Measurements from ENCODE around the gene ARL13B. TPM values are rescaled to one million over a fixed set of nuclear protein-coding genes. Genes with fewer than 3 reads are reported as not detected.

ARL13B gene
- total RNA-seq, 2 donors from 2014 or later: 6.4 to 10.7 TPM

GRCh38 chr3:93984618-93985017, 4.7 kb downstream of the ARL13B start:
- Histone ChIP-seq H3K36me3 (no peaks in the 10 kb centered on the region), H3K4me3 (no peak overlapping the region), H3K27me3 (replicated peaks; ENCODE audit: insufficient read depth) (no peaks in the 10 kb centered on the region), H3K9me3 (no peaks in the 10 kb centered on the region), H3K4me1 (replicated peaks) (no peaks in the 10 kb centered on the region), H3K27ac (no peak overlapping the region)
- DNase-seq (ENCODE audit: low spot score): no peak
- no peak for TF ChIP-seq CTCF (IDR thresholded peaks at IDR 0.05)
- no peak for TF ChIP-seq POLR2AphosphoS5 (IDR thresholded peaks at IDR 0.05)
- TF ChIP-seq POLR2A (IDR thresholded peaks at IDR 0.05): no peak
- WGBS: 88% methylated on average over 5 of the region's 5 CpGs
- intact Hi-C loops (cut with DNase I): no loop called here

- H3K4me3 ChIP-seq: no peak overlapping the region
- H3K36me3 ChIP-seq: no peaks in the 10 kb centered on the region
- H3K27ac ChIP-seq: no peak overlapping the region
- no peak for DNase-seq (ENCODE audit: low spot score)
- H3K4me1 ChIP-seq (replicated peaks): no peaks in the 10 kb centered on the region
- no peaks in the 10 kb centered on the region for H3K9me3 ChIP-seq
- intact Hi-C loops (cut with DNase I): no loop called here
- H3K27me3 ChIP-seq (replicated peaks; ENCODE audit: insufficient read depth): no peaks in the 10 kb centered on the region
- TF ChIP-seq POLR2AphosphoS5 (IDR thresholded peaks at IDR 0.05) (no peak), CTCF (IDR thresholded peaks at IDR 0.05) (no peak), POLR2A (IDR thresholded peaks at IDR 0.05) (no peak)
Observed at GRCh38 chr3:93988283-93988682, 8.3 kb downstream of the ARL13B start.

GRCh38 chr3:93988764-93989163, 8.8 kb downstream of the ARL13B start:
- TF ChIP-seq POLR2A (IDR thresholded peaks at IDR 0.05) (no peak), POLR2AphosphoS5 (IDR thresholded peaks at IDR 0.05) (no peak), CTCF (IDR thresholded peaks at IDR 0.05) (no peak)
- DNase-seq (ENCODE audit: low spot score): no peak
- H3K4me3 ChIP-seq: no peak overlapping the region
- H3K36me3 ChIP-seq: no peaks in the 10 kb centered on the region
- H3K9me3 ChIP-seq: no peaks in the 10 kb centered on the region
- no peaks in the 10 kb centered on the region for H3K27me3 ChIP-seq (replicated peaks; ENCODE audit: insufficient read depth)
- intact Hi-C loops (cut with DNase I): no loop called here
- no peak overlapping the region for H3K27ac ChIP-seq
- 94% methylated on average over 9 of the region's 9 CpGs for WGBS
- no peaks in the 10 kb centered on the region for H3K4me1 ChIP-seq (replicated peaks)

GRCh38 chr3:93989241-93989640, 9.3 kb downstream of the ARL13B start:
- no peak for DNase-seq (ENCODE audit: low spot score)
- 81% methylated on average over 3 of the region's 3 CpGs for WGBS
- TF ChIP-seq POLR2AphosphoS5 (IDR thresholded peaks at IDR 0.05) (no peak), CTCF (IDR thresholded peaks at IDR 0.05) (no peak), POLR2A (IDR thresholded peaks at IDR 0.05) (no peak)
- no peaks in the 10 kb centered on the region for H3K4me1 ChIP-seq (replicated peaks)
- H3K9me3 ChIP-seq: no peaks in the 10 kb centered on the region
- intact Hi-C loops (cut with DNase I): no loop called here
- no peaks in the 10 kb centered on the region for H3K27me3 ChIP-seq (replicated peaks; ENCODE audit: insufficient read depth)
- H3K4me3 ChIP-seq: no peak overlapping the region
- no peak overlapping the region for H3K27ac ChIP-seq
- no peaks in the 10 kb centered on the region for H3K36me3 ChIP-seq

- no peak for DNase-seq (ENCODE audit: low spot score)
- Histone ChIP-seq H3K4me3 (no peak overlapping the region), H3K27me3 (replicated peaks; ENCODE audit: insufficient read depth) (no peaks in the 10 kb centered on the region), H3K36me3 (no peaks in the 10 kb centered on the region), H3K9me3 (no peaks in the 10 kb centered on the region), H3K27ac (no peak overlapping the region), H3K4me1 (replicated peaks) (no peaks in the 10 kb centered on the region)
- intact Hi-C loops (cut with DNase I): no loop called here
- TF ChIP-seq POLR2A (IDR thresholded peaks at IDR 0.05): no peak
- TF ChIP-seq POLR2AphosphoS5 (IDR thresholded peaks at IDR 0.05): no peak
- TF ChIP-seq CTCF (IDR thresholded peaks at IDR 0.05): no peak
- WGBS: 50% methylated on average over 2 of the region's 2 CpGs
Observed at GRCh38 chr3:93991631-93992030, 11.7 kb downstream of the ARL13B start.

Measured in prostate gland (tissue), 2 donors.